ENCODE measurements around the gene TNFSF12.

The TNFSF12 gene

GRCh38 chr17:7548585-7549400, at the start of gene TNFSF12:
TNFSF12 (plus strand) TSS chr17:7549058; CDS start chr17:7549154, 96 bp downstream.
- no peak for DNase-seq

DNA sequence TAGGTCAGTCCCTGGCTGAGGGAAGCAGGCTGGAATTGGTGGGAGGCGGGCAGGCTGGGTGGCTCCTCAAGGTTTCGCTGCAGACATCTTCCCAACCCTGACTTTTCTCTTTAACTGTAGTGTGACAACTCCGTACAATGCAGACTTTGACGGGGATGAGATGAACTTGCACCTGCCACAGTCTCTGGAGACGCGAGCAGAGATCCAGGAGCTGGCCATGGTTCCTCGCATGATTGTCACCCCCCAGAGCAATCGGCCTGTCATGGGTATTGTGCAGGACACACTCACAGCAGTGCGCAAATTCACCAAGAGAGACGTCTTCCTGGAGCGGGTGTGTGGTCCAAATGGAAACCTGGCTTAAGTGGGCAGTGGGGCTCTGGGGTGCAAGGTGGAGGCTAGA, 49.7 kb upstream of the TNFSF12 start:
- DNase-seq = no peak

GRCh38 chr17:7501729-7502128, 47.1 kb upstream of the TNFSF12 start:
- no peak for DNase-seq

- DNase-seq = no peak
Measured at GRCh38 chr17:7502171-7502847, 46.5 kb upstream of the TNFSF12 start.

- no peak for DNase-seq
Measured at GRCh38 chr17:7502987-7503386, 45.9 kb upstream of the TNFSF12 start.

GRCh38 chr17:7503521-7503920, 45.3 kb upstream of the TNFSF12 start:
- no peak for DNase-seq

DNA sequence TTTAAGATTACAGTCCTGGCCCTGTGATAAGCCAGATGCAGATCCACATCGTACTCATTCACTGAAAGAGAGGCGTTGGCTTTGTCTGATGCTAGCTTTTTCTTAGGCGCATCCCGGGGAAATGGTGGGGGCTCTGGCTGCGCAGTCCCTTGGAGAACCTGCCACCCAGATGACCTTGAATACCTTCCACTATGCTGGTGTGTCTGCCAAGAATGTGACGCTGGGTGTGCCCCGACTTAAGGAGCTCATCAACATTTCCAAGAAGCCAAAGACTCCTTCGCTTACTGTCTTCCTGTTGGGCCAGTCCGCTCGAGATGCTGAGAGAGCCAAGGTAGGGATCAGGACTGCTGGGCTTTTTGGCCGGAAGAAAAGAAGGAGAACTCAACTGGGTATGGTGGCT, 40.7 kb upstream of the TNFSF12 start:
- DNase-seq = no peak

DNA sequence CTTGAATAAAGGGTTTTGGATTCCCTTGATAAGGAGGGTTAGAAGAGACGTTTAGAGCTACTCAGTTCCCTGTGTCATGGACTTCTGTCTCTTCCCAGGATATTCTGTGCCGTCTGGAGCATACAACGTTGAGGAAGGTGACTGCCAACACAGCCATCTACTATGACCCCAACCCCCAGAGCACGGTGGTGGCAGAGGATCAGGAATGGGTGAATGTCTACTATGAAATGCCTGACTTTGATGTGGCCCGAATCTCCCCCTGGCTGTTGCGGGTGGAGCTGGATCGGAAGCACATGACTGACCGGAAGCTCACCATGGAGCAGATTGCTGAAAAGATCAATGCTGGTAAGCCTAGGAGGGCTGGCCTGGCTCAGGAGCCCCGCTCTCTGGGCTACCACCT, 40.0 kb upstream of the TNFSF12 start:
- no peak for DNase-seq

DNA sequence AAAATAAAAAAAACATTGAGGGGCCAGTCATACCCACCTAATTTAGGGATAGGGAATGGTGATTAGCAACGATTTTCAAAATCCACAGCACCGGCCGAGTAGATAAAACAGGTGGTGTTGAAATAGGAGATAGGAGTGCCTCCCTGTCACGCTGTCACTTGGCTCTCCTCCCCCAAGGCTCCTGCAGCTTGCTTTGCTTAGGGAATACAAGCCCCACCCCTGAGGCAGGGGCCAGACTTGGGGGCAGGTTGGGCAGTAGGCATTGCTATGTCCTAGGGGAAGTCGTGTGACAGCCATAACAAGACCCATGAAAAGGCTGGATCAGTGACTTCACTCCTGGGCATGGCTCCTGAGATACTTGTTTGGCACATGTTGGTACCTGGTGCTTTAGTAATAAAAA, 38.9 kb upstream of the TNFSF12 start:
- DNase-seq = no peak

DNA sequence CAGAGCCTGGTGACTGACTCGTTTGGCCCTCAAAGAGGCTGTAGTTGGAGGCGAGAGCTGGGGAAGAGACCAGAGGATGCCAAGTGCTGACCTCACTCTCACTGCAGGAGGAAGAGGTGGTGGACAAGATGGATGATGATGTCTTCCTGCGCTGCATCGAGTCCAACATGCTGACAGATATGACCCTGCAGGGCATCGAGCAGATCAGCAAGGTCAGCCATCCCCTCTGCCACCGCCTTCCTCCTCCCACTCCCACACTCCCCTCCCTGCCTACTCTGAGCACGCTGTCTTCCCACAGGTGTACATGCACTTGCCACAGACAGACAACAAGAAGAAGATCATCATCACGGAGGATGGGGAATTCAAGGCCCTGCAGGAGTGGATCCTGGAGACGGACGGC, 37.8 kb upstream of the TNFSF12 start:
- no peak for DNase-seq

- DNase-seq = no peak
Measured at GRCh38 chr17:7512105-7512504, 36.8 kb upstream of the TNFSF12 start.

DNA sequence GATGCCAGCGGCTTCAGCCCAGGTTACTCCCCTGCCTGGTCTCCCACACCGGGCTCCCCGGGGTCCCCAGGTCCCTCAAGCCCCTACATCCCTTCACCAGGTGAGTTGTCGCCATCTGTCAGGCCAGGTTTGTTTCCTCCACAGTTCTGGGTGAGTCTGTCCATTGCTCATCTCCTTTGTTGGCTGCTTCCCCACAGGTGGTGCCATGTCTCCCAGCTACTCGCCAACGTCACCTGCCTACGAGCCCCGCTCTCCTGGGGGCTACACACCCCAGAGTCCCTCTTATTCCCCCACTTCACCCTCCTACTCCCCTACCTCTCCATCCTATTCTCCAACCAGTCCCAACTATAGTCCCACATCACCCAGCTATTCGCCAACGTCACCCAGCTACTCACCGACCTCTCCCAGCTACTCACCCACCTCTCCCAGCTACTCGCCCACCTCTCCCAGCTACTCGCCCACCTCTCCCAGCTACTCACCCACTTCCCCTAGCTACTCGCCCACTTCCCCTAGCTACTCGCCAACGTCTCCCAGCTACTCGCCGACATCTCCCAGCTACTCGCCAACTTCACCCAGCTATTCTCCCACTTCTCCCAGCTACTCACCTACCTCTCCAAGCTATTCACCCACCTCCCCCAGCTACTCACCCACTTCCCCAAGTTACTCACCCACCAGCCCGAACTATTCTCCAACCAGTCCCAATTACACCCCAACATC, 35.9 kb upstream of the TNFSF12 start:
- no peak for DNase-seq

GRCh38 chr17:7513850-7514419, 34.9 kb upstream of the TNFSF12 start:
- no peak for DNase-seq

DNA sequence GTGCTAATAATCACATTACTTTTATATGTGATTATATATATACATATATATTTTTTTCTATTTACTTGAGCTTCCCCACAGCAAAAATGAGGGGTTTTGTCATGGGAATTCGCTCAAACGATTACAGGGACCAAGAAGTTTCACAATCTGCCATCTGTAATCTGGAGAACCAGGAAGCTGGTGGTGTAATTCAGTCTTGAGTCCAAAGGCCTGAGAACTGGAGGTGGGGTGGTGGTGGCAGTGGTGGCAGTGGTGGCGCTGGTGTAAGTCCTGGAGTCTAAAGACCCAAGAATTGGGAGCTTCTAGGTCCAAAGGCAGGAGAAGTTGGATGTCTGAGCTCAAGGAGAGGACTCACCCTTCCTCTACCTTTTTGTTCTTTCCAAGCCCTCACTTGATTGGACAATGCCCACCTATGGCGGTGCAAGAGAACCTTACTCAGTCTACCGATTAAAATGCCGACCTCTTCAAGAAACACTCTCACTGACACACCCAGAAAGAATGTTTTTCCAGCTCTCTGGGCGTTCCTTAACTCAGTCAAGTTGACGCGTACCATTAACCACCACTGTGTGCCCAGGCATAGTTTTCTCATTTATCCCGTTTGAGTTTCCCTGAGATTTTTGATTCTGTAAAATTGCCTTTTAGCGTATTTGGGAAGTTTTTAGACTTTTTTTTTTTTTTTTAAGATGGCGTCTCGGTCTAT, 32.8 kb upstream of the TNFSF12 start:
- DNase-seq = no peak

DNA sequence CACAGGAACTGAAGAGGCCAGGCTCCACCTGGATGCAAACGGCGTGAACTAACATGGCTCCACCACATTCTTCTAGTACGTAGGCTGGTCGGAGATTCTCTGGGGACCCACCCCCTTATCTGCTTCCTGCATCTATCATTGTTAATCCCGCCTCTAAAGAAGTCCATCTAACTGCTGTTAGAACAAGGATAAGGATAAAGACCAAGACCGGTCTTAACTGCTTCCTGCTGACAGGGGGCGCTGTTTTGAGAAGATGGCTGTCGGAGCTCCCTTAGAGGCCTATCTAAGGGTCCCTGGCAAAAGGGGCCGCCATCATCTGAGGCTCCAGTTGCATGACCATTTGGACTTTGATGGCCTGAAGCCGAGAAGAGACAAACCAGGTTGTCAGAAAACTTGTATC, 25.8 kb upstream of the TNFSF12 start:
- peak; percentile 19 for DNase-seq

DNA sequence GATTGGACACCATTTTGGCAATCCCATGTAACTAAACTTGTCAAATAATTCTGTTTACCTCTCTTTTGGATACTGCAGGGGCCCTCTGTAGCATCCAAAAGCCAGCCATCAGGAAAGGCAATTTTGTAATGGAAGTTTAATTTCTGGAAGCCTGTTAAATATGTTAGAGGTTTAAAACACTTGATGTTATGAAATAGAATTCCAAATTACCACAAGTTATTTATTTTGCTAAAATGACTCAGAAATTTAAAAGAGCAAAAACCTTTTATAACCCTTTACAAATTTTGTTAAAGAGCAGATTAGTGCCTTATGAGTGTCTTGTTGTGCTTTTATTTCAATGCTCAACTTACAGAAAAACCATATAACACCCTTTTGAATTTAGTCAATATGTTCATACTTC, 20.0 kb upstream of the TNFSF12 start:
- no peak for DNase-seq

DNA sequence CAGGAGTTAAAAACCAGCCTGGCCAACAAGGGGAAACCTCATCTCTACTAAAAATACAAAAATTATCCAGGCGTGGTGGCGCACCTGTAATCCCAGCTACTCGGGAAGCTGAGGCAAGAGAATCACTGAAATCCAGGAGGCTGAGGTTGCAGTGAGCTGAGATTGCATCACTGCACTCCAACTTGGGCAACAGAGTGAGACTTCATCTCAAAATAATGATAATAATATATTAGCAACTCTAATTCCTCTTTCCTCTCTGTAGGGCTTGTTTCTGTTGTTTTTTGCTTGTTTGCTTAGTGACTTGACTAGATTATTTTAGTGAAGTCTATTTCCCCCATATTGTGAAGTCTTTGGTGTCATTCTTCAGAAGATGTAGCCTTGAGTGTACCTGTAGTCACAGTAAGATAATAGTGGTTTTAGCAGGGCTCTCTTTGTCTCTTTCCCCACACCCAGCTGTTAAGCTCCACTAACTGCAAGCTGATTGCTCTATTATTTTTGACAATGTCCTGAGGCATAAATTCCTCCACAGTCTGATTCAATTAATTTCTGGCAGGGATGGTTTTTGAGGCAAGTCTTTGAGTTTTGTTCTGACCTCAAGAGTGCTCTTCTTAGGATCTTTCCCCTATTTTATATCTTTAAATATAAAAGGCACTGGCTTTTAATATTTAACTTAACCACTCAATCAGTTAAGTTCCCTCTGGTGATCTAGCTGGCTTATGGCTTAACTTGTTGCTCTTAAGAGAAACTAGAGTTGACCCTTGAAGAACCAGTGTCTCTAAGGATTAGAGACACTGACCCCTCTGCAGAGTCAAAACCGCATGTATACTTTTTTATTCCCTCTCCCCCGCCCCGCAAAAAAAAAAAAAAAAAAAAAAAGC, 18.6 kb upstream of the TNFSF12 start:
- no peak for DNase-seq

DNA sequence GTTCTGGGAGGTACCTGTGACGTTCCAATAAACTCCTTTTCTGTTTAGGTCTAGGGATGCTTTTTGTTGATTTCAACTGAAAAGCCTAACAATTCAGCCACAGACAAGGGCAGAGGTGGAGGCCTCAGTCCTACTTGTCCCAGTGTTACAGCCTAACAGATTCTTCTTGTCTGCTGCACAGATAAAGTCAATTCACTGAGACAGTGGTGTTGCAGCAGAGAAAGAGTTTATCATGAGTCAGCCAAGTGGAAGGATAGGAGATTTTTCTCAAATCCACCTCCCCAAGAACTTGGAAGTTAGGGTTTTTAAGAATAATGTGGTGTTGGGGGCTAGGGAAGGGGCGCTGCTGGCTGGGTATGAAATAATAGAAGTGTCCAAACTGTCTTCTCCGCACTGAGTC, 10.8 kb upstream of the TNFSF12 start:
- no peak for DNase-seq

- no peak for DNase-seq
Measured at GRCh38 chr17:7538891-7539545, 9.8 kb upstream of the TNFSF12 start.

- no peak for DNase-seq
Measured at GRCh38 chr17:7541074-7541621, 7.7 kb upstream of the TNFSF12 start.

DNA sequence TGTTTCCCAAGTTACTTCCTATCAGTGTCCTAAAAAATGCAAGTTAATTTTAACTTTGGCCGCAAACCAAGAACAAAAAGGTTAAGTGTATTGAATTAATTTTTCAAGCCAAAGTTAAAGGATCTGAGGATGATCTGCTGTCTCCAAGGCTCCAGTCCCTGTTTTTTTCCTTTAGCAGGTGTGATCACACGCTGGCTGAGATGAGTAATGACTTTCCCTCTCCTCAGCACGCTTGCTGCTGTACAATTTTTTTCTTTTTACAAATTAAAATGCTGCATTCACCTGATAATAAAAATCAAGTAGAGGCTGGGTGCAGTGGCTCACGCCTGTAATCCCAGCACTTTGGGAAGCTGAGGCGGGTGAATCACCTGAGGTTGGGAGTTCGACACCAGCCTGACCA, 3.9 kb upstream of the TNFSF12 start:
- DNase-seq = no peak
